Loucy (cell line): ENCODE data around the gene RNF103.

Experiments used
- H2AFZ ChIP-seq: fragments of 200-600 bp; sonication (generic); 2 replicates; pipeline ENCODE4 v1.6.0; 2016; ENCODE audit warnings: antibody characterized with exemption, mild to moderate bottlenecking, low read length, moderate library complexity
- H3F3A ChIP-seq: fragments of 200-600 bp; 2 replicates; pipeline ENCODE4 v1.6.0; 2016; ENCODE audit warnings: antibody characterized with exemption, low read depth, mild to moderate bottlenecking
- H3K27me3 ChIP-seq: fragments of 200-600 bp; sonication (generic); 2 replicates; pipeline ENCODE4 v1.6.1; 2014; ENCODE audit warnings: low read length, mild to moderate bottlenecking; ENCODE audit not compliant: insufficient read depth, poor library complexity, severe bottlenecking
- H3K36me3 ChIP-seq: fragments of 200-600 bp; sonication (generic); 2 replicates; pipeline ENCODE4 v1.6.1; 2016; ENCODE audit warnings: low read length; ENCODE audit not compliant: insufficient read depth
- H3K4me1 ChIP-seq: fragments of 200-600 bp; sonication (generic); 2 replicates; pipeline ENCODE4 v1.5.1; 2014; ENCODE audit warnings: low read length, mild to moderate bottlenecking; ENCODE audit not compliant: insufficient read depth, poor library complexity, severe bottlenecking
- H3K4me2 ChIP-seq: fragments of 200-600 bp; sonication (generic); 2 replicates; pipeline ENCODE4 v1.6.0; 2014; ENCODE audit warnings: antibody characterized with exemption, low read length, low read depth, mild to moderate bottlenecking; ENCODE audit not compliant: poor library complexity, severe bottlenecking
- H3K4me3 ChIP-seq: fragments of 200-600 bp; sonication (generic); 2 replicates; pipeline ENCODE4 v1.5.1; 2014; ENCODE audit warnings: low read length, mild to moderate bottlenecking, mixed read lengths; ENCODE audit not compliant: poor library complexity, severe bottlenecking
- H3K79me2 ChIP-seq: fragments of 200-600 bp; sonication (generic); 2 replicates; pipeline ENCODE4 v1.6.1; 2014; ENCODE audit warnings: low read length; ENCODE audit not compliant: insufficient read depth
- H3K9ac ChIP-seq: fragments of 200-600 bp; sonication (generic); 2 replicates; pipeline ENCODE4 v1.6.0; 2014; ENCODE audit warnings: mild to moderate bottlenecking, low read depth, low read length, moderate library complexity; ENCODE audit not compliant: poor library complexity, severe bottlenecking
- H3K9me2 ChIP-seq: fragments of 200-600 bp; sonication (generic); replicated peaks from 2 replicates; pipeline ENCODE4 v1.6.1; 2016; ENCODE audit warnings: low read depth, low read length, mixed read lengths
- H3K9me3 ChIP-seq: fragments of 200-600 bp; sonication (generic); 2 replicates; pipeline ENCODE4 v1.6.1; 2014; ENCODE audit warnings: mild to moderate bottlenecking, antibody characterized with exemption, low read length, low read depth; ENCODE audit not compliant: insufficient read depth
- H4K20me1 ChIP-seq: fragments of 200-600 bp; sonication (generic); 2 replicates; pipeline ENCODE4 v1.6.0; 2014; ENCODE audit warnings: antibody characterized with exemption, low read length, mild to moderate bottlenecking; ENCODE audit not compliant: insufficient read depth, poor library complexity, severe bottlenecking
- CTCF ChIP-seq: fragments of 200-600 bp; sonication (generic); conservative IDR thresholded peaks from 2 replicates; pipeline ENCODE4 v1.5.1; 2014; ENCODE audit warnings: mild to moderate bottlenecking, antibody characterized with exemption, low read length
- EZH2phosphoT487 ChIP-seq: fragments of 200-600 bp; IDR thresholded peaks from 2 replicates; pipeline ENCODE4 v1.6.1; 2018; ENCODE audit warnings: antibody characterized with exemption, mild to moderate bottlenecking, moderate library complexity, borderline replicate concordance

The RNF103 gene

GRCh38 chr2:86632672-86633071 is 9.0 kb upstream of the RNF103 start:
- H3K4me3 ChIP-seq = no peak overlapping the region
- no peaks in the 10 kb centered on the region for H3K9me2 ChIP-seq
- no peaks in the 10 kb centered on the region for H3K9me3 ChIP-seq
- no peaks in the 10 kb centered on the region for H3F3A ChIP-seq
- no peak overlapping the region for H3K9ac ChIP-seq
- H4K20me1 ChIP-seq = no peaks in the 10 kb centered on the region
- H3K4me2 ChIP-seq = no peak overlapping the region
- TF ChIP-seq EZH2phosphoT487 (no peak), CTCF (no peak)
- H3K79me2 ChIP-seq = no peaks in the 10 kb centered on the region
- no peaks in the 10 kb centered on the region for H3K4me1 ChIP-seq
- no peaks in the 10 kb centered on the region for H3K27me3 ChIP-seq
- no peak overlapping the region for H2AFZ ChIP-seq
- H3K36me3 ChIP-seq = no peaks in the 10 kb centered on the region

- Histone ChIP-seq H3F3A (no peaks in the 10 kb centered on the region), H3K9ac (no peak overlapping the region), H4K20me1 (no peaks in the 10 kb centered on the region), H3K9me3 (no peaks in the 10 kb centered on the region), H3K4me1 (no peaks in the 10 kb centered on the region), H3K36me3 (no peaks in the 10 kb centered on the region), H3K4me3 (no peak overlapping the region), H3K9me2 (no peaks in the 10 kb centered on the region), H3K27me3 (no peaks in the 10 kb centered on the region), H3K79me2 (no peaks in the 10 kb centered on the region), H2AFZ (no peak overlapping the region), H3K4me2 (no peak overlapping the region)
- no peak for TF ChIP-seq CTCF
- TF ChIP-seq EZH2phosphoT487 = no peak
Measured at GRCh38 chr2:86631846-86632485, 8.3 kb upstream of the RNF103 start.

GRCh38 chr2:86628091-86628522 is 4.4 kb upstream of the RNF103 start:
- TF ChIP-seq EZH2phosphoT487 (no peak), CTCF (no peak)
- no peak overlapping the region for H3K4me2 ChIP-seq
- no peak overlapping the region for H3K4me3 ChIP-seq
- H3K79me2 ChIP-seq = no peaks in the 10 kb centered on the region
- H3K27me3 ChIP-seq = no peaks in the 10 kb centered on the region
- peaks cover 5% of the 10 kb centered on the region for H3K4me1 ChIP-seq
- no peaks in the 10 kb centered on the region for H3F3A ChIP-seq
- no peak overlapping the region for H3K9ac ChIP-seq
- no peaks in the 10 kb centered on the region for H3K36me3 ChIP-seq
- H2AFZ ChIP-seq = no peak overlapping the region
- no peaks in the 10 kb centered on the region for H3K9me2 ChIP-seq
- H4K20me1 ChIP-seq = no peaks in the 10 kb centered on the region
- H3K9me3 ChIP-seq = no peaks in the 10 kb centered on the region
